ENCODE measurements around the gene MAST3.

The MAST3 gene

GRCh38 chr19:18161636-18162002, 64.0 kb downstream of the MAST3 start:
- DNase-seq: no peak

GRCh38 chr19:18164072-18164471, 66.5 kb downstream of the MAST3 start:
- no peak for DNase-seq

- no peak for DNase-seq
Measured at GRCh38 chr19:18165794-18166544, 68.4 kb downstream of the MAST3 start.

GRCh38 chr19:18167011-18167410, 69.4 kb downstream of the MAST3 start:
- DNase-seq: no peak

- DNase-seq: peak; percentile 43
Measured at GRCh38 chr19:18167975-18168645, 70.5 kb downstream of the MAST3 start.

GRCh38 chr19:18168673-18169381, 71.2 kb downstream of the MAST3 start:
- no peak for DNase-seq

GRCh38 chr19:18170714-18171255, 73.2 kb downstream of the MAST3 start:
- no peak for DNase-seq

- DNase-seq: no peak
Measured at GRCh38 chr19:18171605-18172327, 74.2 kb downstream of the MAST3 start.

- no peak for DNase-seq
Measured at GRCh38 chr19:18172331-18173053, 74.9 kb downstream of the MAST3 start.

- DNase-seq: no peak
Measured at GRCh38 chr19:18173054-18173571, 75.5 kb downstream of the MAST3 start.

- DNase-seq: peak; percentile 47
Measured at GRCh38 chr19:18173572-18174288, 76.2 kb downstream of the MAST3 start, which contains the start of gene IFI30. Gene IFI30, plus strand, starts transcription at chr19:18173813. Its CDS starts 29 bp downstream, at chr19:18173842.

- DNase-seq: no peak
Measured at GRCh38 chr19:18174983-18175382, 77.4 kb downstream of the MAST3 start.

GRCh38 chr19:18176367-18177310, 79.1 kb downstream of the MAST3 start:
- no peak for DNase-seq

- no peak for DNase-seq
Measured at GRCh38 chr19:18179957-18180356, 82.4 kb downstream of the MAST3 start.

GRCh38 chr19:18183529-18183928, 86.0 kb downstream of the MAST3 start:
- DNase-seq: no peak

- DNase-seq: no peak
Measured at GRCh38 chr19:18185538-18185937, 88.0 kb downstream of the MAST3 start.

GRCh38 chr19:18190278-18190677, 92.7 kb downstream of the MAST3 start:
- DNase-seq: no peak

- DNase-seq: no peak
Measured at GRCh38 chr19:18191640-18192062, 94.1 kb downstream of the MAST3 start.

GRCh38 chr19:18192673-18193387, 95.3 kb downstream of the MAST3 start, which contains the start of gene MPV17L2:
Gene MPV17L2, plus strand, starts transcription at chr19:18193218. Its CDS starts 64 bp downstream, at chr19:18193282.
- DNase-seq: peak; percentile 100

Data from stimulated activated naive CD4-positive, alpha-beta T cell treated with Interleukin-2 at 50 U/mL for 16 hours (primary cell).